Lung (tissue), 12 donors: ENCODE data around the gene SELENOF. TPM values are rescaled to one million over a fixed set of nuclear protein-coding genes. Genes with fewer than 3 reads are reported as not detected.

ENCODE experiments used
- ATAC-seq: fragments of 200-7000 bp; cut with Tn5 transposase; one replicate; pipeline ENCODE4 v1.9.1; 2020; ENCODE audit warnings: moderate number of reproducible peaks; ENCODE audit not compliant: insufficient read depth, low FRiP score
- DNase-seq, 3 donors: peaks; one replicate each; pipeline ENCODE4 v3.0.0-alpha.2; 2013 to 2017
- H3K27ac ChIP-seq, 2 donors: one replicate each; pipeline ENCODE4 v1.5.1; 2013; ENCODE audit warnings: mild to moderate bottlenecking in 2 of 2, moderate library complexity in 2 of 2, control low read depth in 1 of 2, inconsistent platforms in 1 of 2, low read depth in 1 of 2, low read length in 1 of 2
- H3K27me3 ChIP-seq, 3 donors: one replicate each; pipeline ENCODE4 v1.5.1; 2013; ENCODE audit warnings: low read length in 2 of 3; ENCODE audit not compliant: control insufficient read depth in 3 of 3, insufficient read depth in 3 of 3
- H3K36me3 ChIP-seq, 4 donors: one replicate each; pipeline ENCODE4 v1.5.1; 2013; ENCODE audit warnings: low read length in 4 of 4, mild to moderate bottlenecking in 1 of 4, moderate library complexity in 1 of 4; ENCODE audit not compliant: control insufficient read depth in 4 of 4, insufficient read depth in 4 of 4
- H3K4me1 ChIP-seq, 5 donors: one replicate each; pipeline ENCODE4 v1.5.1; 2013; ENCODE audit warnings: low read length in 5 of 5, mild to moderate bottlenecking in 2 of 5, moderate library complexity in 1 of 5; ENCODE audit not compliant: control insufficient read depth in 5 of 5, insufficient read depth in 5 of 5
- H3K4me3 ChIP-seq: one replicate; pipeline ENCODE4 v1.5.1; 2013; ENCODE audit warnings: mild to moderate bottlenecking, control low read depth, moderate library complexity
- H3K9ac ChIP-seq, 2 donors: one replicate each; pipeline ENCODE4 v1.5.1; 2013; ENCODE audit warnings: low read length in 2 of 2, control low read depth in 1 of 2; ENCODE audit not compliant: insufficient read depth in 1 of 2
- H3K9me3 ChIP-seq, 4 donors: one replicate each; pipeline ENCODE4 v1.5.1; 2013; ENCODE audit warnings: low read length in 3 of 4, mild to moderate bottlenecking in 1 of 4, moderate library complexity in 1 of 4; ENCODE audit not compliant: control insufficient read depth in 4 of 4, insufficient read depth in 3 of 4
- CTCF ChIP-seq: IDR thresholded peaks from 2 replicates; pipeline ENCODE4 v1.5.1; 2012; ENCODE audit warnings: mild to moderate bottlenecking; ENCODE audit errors: control extremely low read depth, extremely low read depth
- WGBS, 2 donors: extraction: QIAGEN DNeasy Blood & Tissue Kit; methylation state at CpG; one replicate each; pipeline ENCODE4 v1.1.7; 2013; 5-methylcytosine and 5-hydroxymethylcytosine counted together
- polyA plus RNA-seq, 2 donors: library from polyadenylated mRNA; stranded (reverse); fragments of 200-250 nt; gene quantifications; one replicate each; pipeline ENCODE4 v1.2.1, GENCODE V29; 2013
- total RNA-seq, 2 donors: library from RNA; depleted of rRNA in 1 of 2; stranded (reverse); fragments of >200 nt in 1 of 2; gene quantifications; one replicate each; pipeline ENCODE4 v1.2.1, GENCODE V29; 2014 to 2021
- donor health status: control.
- donor health status: control.
- donor health status: Bipolar disorder and iron deficiency.
- donor health status: healthy.
- donor health status: DM: yes; HTN: yes; CAD: no.

Gene SELENOF
- total and polyA plus RNA-seq, 4 donors, result 132 to 240 (median 207) TPM

GRCh38 chr1:86841116-86841515 is 72.8 kb downstream of the SELENOF start:
- Histone ChIP-seq H3K27ac (no peak overlapping the region), H3K9me3 (no peaks in the 10 kb centered on the region), H3K4me1 (peaks cover 0 to under 1% (median 0%) of the 10 kb centered on the region in 5 donors), H3K36me3 (no peaks in the 10 kb centered on the region), H3K4me3 (no peak overlapping the region), H3K27me3 (no peaks in the 10 kb centered on the region), H3K9ac (no peak overlapping the region)
- 88 to 96% methylated on average over 1 of the region's 1 CpG for WGBS, 2 donors
- TF ChIP-seq CTCF, result no peak
- DNase-seq (no peak), ATAC-seq (no peak)

- no peaks in the 10 kb centered on the region for H3K9me3 ChIP-seq
- 53 to 58% methylated on average over 17 of the region's 17 CpGs for WGBS, 2 donors
- ATAC-seq, result peak; percentile 93
Observed at GRCh38 chr1:86833461-86834215, 80.3 kb downstream of the SELENOF start.

GRCh38 chr1:86832433-86832832 is 81.5 kb downstream of the SELENOF start:
- Histone ChIP-seq H3K4me1 (peaks cover 0 to 4% (median 0%) of the 10 kb centered on the region in 5 donors), H3K4me3 (no peak overlapping the region), H3K36me3 (no peaks in the 10 kb centered on the region), H3K9ac (no peak overlapping the region), H3K9me3 (no peaks in the 10 kb centered on the region), H3K27ac (no peak overlapping the region), H3K27me3 (no peaks in the 10 kb centered on the region)
- TF ChIP-seq CTCF, result no peak
- 84 to 88% methylated on average over 1 of the region's 1 CpG for WGBS, 2 donors
- ATAC-seq, result no peak
- DNase-seq, result no peak

More at GRCh38 chr1:86833461-86834215, 80.3 kb downstream of the SELENOF start:
- peak; percentile 58 for TF ChIP-seq CTCF
- DNase-seq, result peak; percentile 77 to 91 (median 91)
- H3K9ac ChIP-seq, result no peak overlapping the region
- no peak overlapping the region for H3K27ac ChIP-seq
- no peaks in the 10 kb centered on the region for H3K27me3 ChIP-seq
- peaks cover 0 to 4% (median 0%) of the 10 kb centered on the region in 5 donors for H3K4me1 ChIP-seq
- H3K4me3 ChIP-seq, result no peak overlapping the region
- H3K36me3 ChIP-seq, result no peaks in the 10 kb centered on the region
